ENCODE measurements around the gene FAM222B. TPM values are rescaled to one million over a fixed set of nuclear protein-coding genes. Genes with fewer than 3 reads are reported as not detected.

FAM222B gene, protein sequence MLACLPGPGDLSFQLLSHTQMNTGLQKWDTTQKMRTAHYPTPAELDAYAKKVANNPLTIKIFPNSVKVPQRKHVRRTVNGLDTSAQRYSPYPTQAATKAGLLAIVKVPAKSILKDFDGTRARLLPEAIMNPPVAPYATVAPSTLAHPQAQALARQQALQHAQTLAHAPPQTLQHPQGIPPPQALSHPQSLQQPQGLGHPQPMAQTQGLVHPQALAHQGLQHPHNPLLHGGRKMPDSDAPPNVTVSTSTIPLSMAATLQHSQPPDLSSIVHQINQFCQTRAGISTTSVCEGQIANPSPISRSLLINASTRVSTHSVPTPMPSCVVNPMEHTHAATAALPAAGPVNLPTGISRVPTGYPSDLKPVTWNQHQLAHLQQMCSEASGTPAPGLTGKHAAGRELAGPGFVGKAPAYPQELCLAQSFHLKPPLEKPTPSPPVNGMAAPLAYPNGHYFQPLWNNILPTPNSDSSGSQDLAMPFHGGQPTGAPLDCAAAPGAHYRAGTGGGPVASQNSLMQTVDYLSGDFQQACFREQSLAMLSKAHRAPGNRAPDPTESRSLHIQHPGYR
- 2.2 and 2.5 TPM in 2 replicates for total RNA-seq (2012; rRNA removed)
- polyA plus RNA-seq (2012; rRNA removed): 10.8 and 11.4 TPM in 2 replicates
- polyA plus RNA-seq (2012; cell fraction: cytosol; rRNA removed): 9.8 and 15.2 TPM in 2 replicates
- polyA plus RNA-seq (2012; cell fraction: nucleus; rRNA removed; ENCODE audit: low replicate concordance): 26.2 and 26.3 TPM in 2 replicates
- Bru-seq, nascent RNA: percentile 80 among the genes with signal in this experiment
- BruChase-seq, experiment 1, labeled RNA remaining after a 6-hour chase: percentile 95 among the genes with signal in this experiment
- BruChase-seq, experiment 2, labeled RNA remaining after a 2-hour chase: percentile 81 among the genes with signal in this experiment
- long read RNA-seq, partial matches to known transcripts: 0 of 10 reads
- long read RNA-seq, other reads (novel, unspliced or antisense): 10 of 10 reads

DNA sequence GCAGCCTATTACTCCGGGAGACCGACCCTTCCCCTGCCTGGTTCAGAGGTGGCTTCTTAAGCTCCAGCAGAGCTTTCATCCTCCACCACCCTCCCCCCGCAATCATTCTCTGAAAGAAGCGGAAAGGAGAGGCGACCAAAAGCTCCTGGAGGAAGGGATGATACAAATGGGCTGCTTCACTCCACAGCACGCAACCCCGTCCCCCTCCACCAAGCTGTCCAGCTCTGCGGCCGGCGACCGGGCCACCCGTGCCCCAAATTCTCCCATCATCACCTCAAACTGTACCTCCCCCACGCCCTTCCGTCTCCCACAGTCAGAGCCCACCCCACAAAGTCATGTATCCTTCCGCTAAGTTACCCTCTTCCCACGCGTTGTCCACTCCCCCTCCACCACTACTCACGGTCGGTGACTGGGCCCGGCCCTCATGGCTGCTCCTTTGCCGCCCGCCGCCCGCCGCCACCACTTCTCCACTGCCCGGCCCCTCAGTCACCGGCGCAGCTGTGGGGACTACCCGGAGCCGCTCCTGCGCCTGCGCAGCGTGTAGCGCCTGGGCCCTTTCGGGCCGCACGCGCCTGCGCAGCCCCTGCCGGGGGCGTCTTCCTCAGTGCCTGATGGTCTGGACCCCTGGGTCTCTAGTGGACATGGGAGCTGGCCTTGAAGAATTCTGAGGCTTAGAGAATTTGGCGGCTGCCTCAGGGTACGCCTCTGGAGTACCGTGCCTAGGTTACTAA lies at the start of gene FAM222B:
Gene FAM222B (minus strand): TSS at position 509 of the 731 bp plus-strand sequence. CDS start 76,123 bp downstream, outside the sequence.
- Histone ChIP-seq H3K4me3 (ENCODE audit: insufficient read depth, low read depth, low read length) (peak within 1 kb of the TSS; percentile 88), H3K79me1 (ENCODE audit: low read depth in 1 of 2, low read length in 2 of 2) (peaks cover 6 to 40% of the 10 kb centered on the region in 2 experiments), H3K14ac (replicated peaks; ENCODE audit: low read depth, low read length) (peak within 1 kb of the TSS; percentile 96), H3K9me3 (ENCODE audit: control insufficient read depth, insufficient read depth, low read length) (no peaks in the 10 kb centered on the region), H3K4me1 (ENCODE audit: control insufficient read depth, insufficient read depth, low read length) (no peaks in the 10 kb centered on the region), H3K9ac (ENCODE audit: low read depth, low read length) (peak within 1 kb of the TSS; percentile 88), H4K20me1 (ENCODE audit: insufficient read depth, low read length) (peaks cover 9% of the 10 kb centered on the region), H3K4ac (ENCODE audit: low read depth, low read length) (peak within 1 kb of the TSS; percentile 94), H3K27ac (ENCODE audit: insufficient read depth, low read length) (peak within 1 kb of the TSS; percentile 80), H2BK120ac (ENCODE audit: low read depth, low read length) (peak within 1 kb of the TSS; percentile 78), H3K56ac (ENCODE audit: extremely low read depth, insufficient read depth, low read length) (peak within 1 kb of the TSS; percentile 81), H4K8ac (ENCODE audit: low read depth in 2 of 2, low read length in 2 of 2) (peak within 1 kb of the TSS; percentile 97 to 100), H2AFZ (replicated peaks; ENCODE audit: low read length, poor library complexity) (peak within 1 kb of the TSS; percentile 97), H2BK5ac (ENCODE audit: low read depth, low read length, poor library complexity, severe bottlenecking) (peak within 1 kb of the TSS; percentile 75), H4K91ac (ENCODE audit: insufficient read depth, low read depth, low read length) (peak within 1 kb of the TSS; percentile 86), H2BK20ac (ENCODE audit: low read depth, low read length) (peak within 1 kb of the TSS; percentile 78; the same call in 1 of the 2 replicates), H3K9me1 (ENCODE audit: insufficient read depth, low read length) (peaks cover 8% of the 10 kb centered on the region), H3K36me3 (ENCODE audit: control insufficient read depth, insufficient read depth, low read length) (no peaks in the 10 kb centered on the region), H3K23ac (ENCODE audit: low read depth, low read length) (peak within 1 kb of the TSS; percentile 90), H2AK9ac (replicated peaks; ENCODE audit: low read depth, low read length, poor library complexity) (peak within 1 kb of the TSS; percentile 91), H4K5ac (ENCODE audit: low read depth, low read length) (peak within 1 kb of the TSS; percentile 97), H2AK5ac (ENCODE audit: low read depth, low read length) (peak within 1 kb of the TSS; percentile 75), H3K27me3 (ENCODE audit: control insufficient read depth, insufficient read depth, low read length) (no peaks in the 10 kb centered on the region), H3K4me2 (ENCODE audit: low read depth, low read length) (peak within 1 kb of the TSS; percentile 86), H3K18ac (ENCODE audit: low read depth, low read length) (peak within 1 kb of the TSS; percentile 64), H2BK15ac (ENCODE audit: low read depth, low read length) (peak within 1 kb of the TSS; percentile 75; the same call in 1 of the 3 replicates)
- intact Hi-C loops (cut with micrococcal nuclease) (no loop called here), dilution Hi-C loops (cut with HindIII; ENCODE audit: low sequenced_read_pairs, unreplicated experiment) (no loop called here), in situ Hi-C loops (cut with MboI; ENCODE audit: low sequenced_read_pairs) (no loop called here)
- ChIA-PET POLR2A (ENCODE audit: unreplicated experiment) (interaction anchor here (0.6 to 0.7 kb wide), 5 partner anchors 10 to 123 kb away, joined by 3 read pairs; no protein-coding TSS in a partner anchor), CTCF (interaction anchor here (0.6 to 2.0 kb wide), 4 partner anchors 10 to 79 kb away, joined by 3 to 7 read pairs (median 4); no protein-coding TSS in a partner anchor)
- WGBS, 2 experiments (ENCODE audit: extremely low coverage in 2 of 2, insufficient read length in 1 of 2): 4% methylated on average over 15 of the region's 44 CpGs; no CpG with 5 or more reads in 1 of the 2 experiments
- TF ChIP-seq RCOR1 (IDR thresholded peaks at IDR 0.05; ENCODE audit: insufficient replicate concordance, low read length) (no peak), CEBPB (IDR thresholded peaks at IDR 0.05; ENCODE audit: low read depth, low read length) (no peak), MXI1 (IDR thresholded peaks at IDR 0.05; ENCODE audit: borderline replicate concordance, low read depth, low read length) (no peak; the same call in 1 of the 2 replicates), POLR2A (IDR thresholded peaks at IDR 0.05; ENCODE audit: low read depth, low read length) (no peak), BHLHE40 (IDR thresholded peaks at IDR 0.05; ENCODE audit: low read depth, low read length) (0 out of 2 replicates have a peak, but pooled peaks have one; percentile 53)
- BruUV-seq (replicated peaks): no TSS peak
- DNase-seq: peak; percentile 76
- peak; percentile 99 for ATAC-seq (ENCODE audit: low read depth)

Data from IMR-90 (cell line).